ENCODE data around the gene DUSP5. TPM values are rescaled to one million over a fixed set of nuclear protein-coding genes. Genes with fewer than 3 reads are reported as not detected.

Gene DUSP5
- total RNA-seq, 2 donors from 2014 or later: 6.9 to 33.1 TPM

DNA sequence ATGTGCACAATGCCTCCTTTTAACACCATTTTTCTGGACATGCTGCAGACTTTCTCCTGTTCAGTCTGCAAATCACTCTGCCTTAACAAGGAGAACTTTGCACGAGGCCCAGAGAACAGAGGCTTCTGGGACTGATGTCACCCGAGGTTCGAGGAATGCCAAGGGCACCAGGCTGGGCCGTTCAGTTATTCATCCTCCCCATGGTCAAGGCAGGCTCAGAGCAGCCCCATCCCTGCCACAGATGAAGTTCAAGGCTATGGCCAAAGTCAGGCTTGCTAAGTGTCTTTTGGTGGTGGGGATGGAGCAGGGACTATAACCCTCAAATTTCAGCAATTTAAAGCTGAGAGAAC, 9.4 kb upstream of the DUSP5 start:
- TF ChIP-seq POLR2AphosphoS5 (IDR thresholded peaks at IDR 0.05) (no peak), CTCF (IDR thresholded peaks at IDR 0.05) (no peak), POLR2A (IDR thresholded peaks at IDR 0.05) (no peak)
- DNase-seq (ENCODE audit: low spot score): no peak
- Histone ChIP-seq H3K4me3 (no peak overlapping the region), H3K9me3 (no peaks in the 10 kb centered on the region), H3K36me3 (no peaks in the 10 kb centered on the region), H3K27me3 (replicated peaks; ENCODE audit: insufficient read depth) (no peaks in the 10 kb centered on the region), H3K4me1 (replicated peaks) (no peaks in the 10 kb centered on the region), H3K27ac (no peak overlapping the region)
- WGBS: 44% methylated on average over 4 of the region's 4 CpGs
- intact Hi-C loops (cut with DNase I): no loop called here

DNA sequence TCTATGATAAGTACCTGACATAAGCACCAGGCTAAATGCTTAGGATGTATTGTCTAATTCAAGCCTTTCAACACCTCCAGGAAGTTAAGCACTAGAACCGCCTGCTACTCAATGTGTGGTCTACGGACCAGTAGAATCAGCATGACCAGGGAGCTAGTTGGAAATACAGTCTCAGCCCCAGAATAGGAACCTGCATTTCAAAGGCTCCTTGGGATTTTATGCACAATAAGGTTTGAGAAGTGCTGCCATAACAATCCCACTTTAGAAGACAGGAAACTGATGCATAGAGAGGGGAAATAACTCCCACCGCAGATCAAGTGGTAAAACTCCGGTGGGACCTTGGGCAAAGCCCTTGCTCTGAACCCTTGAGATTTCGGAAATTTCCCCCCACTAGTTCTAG, 8.8 kb upstream of the DUSP5 start:
- no peak for TF ChIP-seq POLR2A (IDR thresholded peaks at IDR 0.05)
- no peak for TF ChIP-seq CTCF (IDR thresholded peaks at IDR 0.05)
- no peak for TF ChIP-seq POLR2AphosphoS5 (IDR thresholded peaks at IDR 0.05)
- no peaks in the 10 kb centered on the region for H3K36me3 ChIP-seq
- intact Hi-C loops (cut with DNase I): no loop called here

DNA sequence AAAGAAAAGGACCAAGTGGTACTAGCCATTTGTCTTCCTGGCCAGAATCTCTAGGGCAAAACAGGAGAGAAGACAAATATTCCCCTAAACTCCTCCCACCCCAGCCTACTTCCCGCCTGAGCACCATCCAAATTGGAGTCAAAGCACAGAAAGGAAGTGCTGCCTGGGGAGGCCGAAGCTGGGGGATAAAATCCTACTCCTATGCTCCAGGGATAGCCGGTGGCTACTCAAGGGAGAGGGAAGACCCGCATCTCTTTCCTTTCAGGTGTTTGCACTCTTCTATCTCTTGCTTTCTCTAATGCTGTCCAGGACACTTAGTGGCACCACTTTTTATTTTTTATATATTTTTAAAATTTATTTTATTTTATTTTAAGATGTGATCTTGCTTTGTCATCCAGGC, 7.1 kb upstream of the DUSP5 start:
- Histone ChIP-seq H3K36me3 (no peaks in the 10 kb centered on the region), H3K27me3 (replicated peaks; ENCODE audit: insufficient read depth) (no peaks in the 10 kb centered on the region), H3K27ac (no peak overlapping the region), H3K9me3 (no peaks in the 10 kb centered on the region), H3K4me1 (replicated peaks) (no peaks in the 10 kb centered on the region), H3K4me3 (no peak overlapping the region)
- 89% methylated on average over 4 of the region's 4 CpGs for WGBS
- TF ChIP-seq CTCF (IDR thresholded peaks at IDR 0.05) (no peak), POLR2AphosphoS5 (IDR thresholded peaks at IDR 0.05) (no peak), POLR2A (IDR thresholded peaks at IDR 0.05) (no peak)
- intact Hi-C loops (cut with DNase I): no loop called here
- no peak for DNase-seq (ENCODE audit: low spot score)

More for the DNA sequence above, 8.8 kb upstream of the DUSP5 start:
- 78% methylated on average over 5 of the region's 5 CpGs for WGBS
- Histone ChIP-seq H3K27me3 (replicated peaks; ENCODE audit: insufficient read depth) (no peaks in the 10 kb centered on the region), H3K4me3 (no peak overlapping the region), H3K4me1 (replicated peaks) (no peaks in the 10 kb centered on the region), H3K27ac (no peak overlapping the region), H3K9me3 (no peaks in the 10 kb centered on the region)
- DNase-seq (ENCODE audit: low spot score): no peak

DNA sequence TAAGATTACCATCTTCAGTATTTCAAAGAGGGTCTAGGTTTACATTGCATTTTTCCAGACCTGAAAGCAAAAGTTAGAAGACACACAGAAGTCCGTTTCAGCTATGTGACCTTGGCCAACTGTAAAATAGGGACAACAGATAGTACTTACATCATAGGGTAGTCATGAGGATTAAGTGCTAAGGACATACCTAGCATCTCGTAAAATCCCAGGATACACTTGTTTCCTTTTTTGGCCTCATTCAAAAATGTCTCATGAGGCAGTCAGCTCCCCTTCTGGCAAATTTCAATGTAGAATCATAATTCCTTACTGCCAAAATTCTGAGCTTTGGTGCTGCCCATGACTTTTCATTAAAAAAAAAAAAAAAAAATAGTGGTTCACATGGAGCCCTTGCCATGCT, 6.4 kb upstream of the DUSP5 start:
- H3K4me1 ChIP-seq (replicated peaks): no peaks in the 10 kb centered on the region
- H3K9me3 ChIP-seq: no peaks in the 10 kb centered on the region
- DNase-seq (ENCODE audit: low spot score): no peak
- WGBS: 53% methylated on average over 2 of the region's 2 CpGs
- no peak overlapping the region for H3K27ac ChIP-seq
- H3K36me3 ChIP-seq: no peaks in the 10 kb centered on the region
- H3K27me3 ChIP-seq (replicated peaks; ENCODE audit: insufficient read depth): no peaks in the 10 kb centered on the region
- intact Hi-C loops (cut with DNase I): no loop called here
- TF ChIP-seq POLR2A (IDR thresholded peaks at IDR 0.05): no peak
- TF ChIP-seq POLR2AphosphoS5 (IDR thresholded peaks at IDR 0.05): peak; percentile 11
- no peak for TF ChIP-seq CTCF (IDR thresholded peaks at IDR 0.05)
- no peak overlapping the region for H3K4me3 ChIP-seq

DNA sequence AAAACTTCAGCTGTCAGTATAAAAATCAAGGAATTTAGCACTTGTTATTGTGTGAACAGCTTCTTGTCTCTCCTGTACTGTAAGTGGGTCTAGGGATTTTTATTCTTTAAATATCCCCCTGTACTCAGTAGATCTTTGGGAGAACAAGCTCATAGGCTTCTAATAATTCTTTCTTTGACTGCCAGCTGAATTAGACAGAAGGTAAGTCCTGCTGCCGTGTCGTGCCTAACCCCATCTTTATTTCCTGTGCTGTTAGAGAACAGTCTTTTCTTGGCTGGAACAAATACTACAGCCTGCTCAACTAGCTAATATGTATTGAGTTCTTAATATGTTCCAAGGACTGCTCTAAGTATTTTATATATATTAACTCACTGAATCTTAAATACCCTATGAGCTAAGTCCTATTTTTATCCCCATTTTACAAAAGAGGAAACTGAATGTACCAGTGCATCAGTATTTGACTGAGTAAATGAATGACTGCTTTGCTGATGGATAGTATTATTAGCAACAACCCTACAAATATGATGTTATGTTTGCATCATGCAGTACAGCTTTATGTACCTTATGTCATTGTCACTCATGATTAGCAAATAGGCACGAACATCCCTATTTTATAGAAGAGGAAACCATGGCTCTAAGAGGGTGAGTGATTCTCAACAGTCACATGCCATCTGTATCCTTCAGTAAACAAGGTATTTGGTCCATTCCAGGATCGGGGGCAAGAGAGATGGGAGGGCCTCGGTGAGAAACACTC, 5.5 kb upstream of the DUSP5 start:
- H3K4me1 ChIP-seq (replicated peaks): no peaks in the 10 kb centered on the region
- H3K4me3 ChIP-seq: no peak overlapping the region
- no peaks in the 10 kb centered on the region for H3K36me3 ChIP-seq
- intact Hi-C loops (cut with DNase I): no loop called here
- no peaks in the 10 kb centered on the region for H3K27me3 ChIP-seq (replicated peaks; ENCODE audit: insufficient read depth)
- DNase-seq (ENCODE audit: low spot score): no peak
- H3K27ac ChIP-seq: no peak overlapping the region
- H3K9me3 ChIP-seq: no peaks in the 10 kb centered on the region
- WGBS: 66% methylated on average over 5 of the region's 5 CpGs
- TF ChIP-seq POLR2AphosphoS5 (IDR thresholded peaks at IDR 0.05) (no peak), POLR2A (IDR thresholded peaks at IDR 0.05) (no peak)
